Aorta (tissue), 5 donors: Measurements from ENCODE around the gene CS. TPM values are rescaled to one million over a fixed set of nuclear protein-coding genes. Genes with fewer than 3 reads are reported as not detected.
"Not testable (repeated sequence)": the region's sequence is repeated elsewhere in the genome, so short reads cannot be mapped to it uniquely, and the experiment has no call there.

ENCODE experiments used
- ATAC-seq: fragments of 200-7000 bp; cut with Tn5 transposase; one replicate; pipeline ENCODE4 v1.9.1; 2022; ENCODE audit warnings: moderate library complexity; ENCODE audit not compliant: low FRiP score
- DNase-seq, 2 donors: peaks; one replicate each; pipeline ENCODE4 v3.0.0-alpha.2; 2020
- H3K27ac ChIP-seq, 2 donors: one replicate each; pipeline ENCODE4 v1.5.1; 2013; ENCODE audit warnings: low read length in 2 of 2, mild to moderate bottlenecking in 2 of 2, moderate library complexity in 2 of 2, control low read depth in 1 of 2, inconsistent platforms in 1 of 2, low read depth in 1 of 2
- H3K27me3 ChIP-seq, 2 donors: one replicate each; pipeline ENCODE4 v1.6.1; 2013; ENCODE audit warnings: control low read depth in 1 of 2, low read length in 1 of 2, mild to moderate bottlenecking in 1 of 2, moderate library complexity in 1 of 2; ENCODE audit not compliant: insufficient read depth in 2 of 2, control insufficient read depth in 1 of 2
- H3K36me3 ChIP-seq, 2 donors: one replicate each; pipeline ENCODE4 v1.6.1; 2013; ENCODE audit warnings: control low read depth in 1 of 2, low read length in 1 of 2, mild to moderate bottlenecking in 1 of 2; ENCODE audit not compliant: insufficient read depth in 2 of 2, control insufficient read depth in 1 of 2
- H3K4me1 ChIP-seq, 2 donors: one replicate each; pipeline ENCODE4 v1.6.1; 2013; ENCODE audit warnings: low read length in 2 of 2, control low read depth in 1 of 2, mild to moderate bottlenecking in 1 of 2, moderate library complexity in 1 of 2; ENCODE audit not compliant: insufficient read depth in 2 of 2, control insufficient read depth in 1 of 2
- H3K4me3 ChIP-seq, 2 donors: one replicate each; pipeline ENCODE4 v1.5.1; 2013; ENCODE audit warnings: low read length in 2 of 2, control low read depth in 1 of 2, mild to moderate bottlenecking in 1 of 2
- H3K9me3 ChIP-seq: one replicate; pipeline ENCODE4 v1.6.1; 2013; ENCODE audit warnings: mild to moderate bottlenecking, low read length; ENCODE audit not compliant: control insufficient read depth
- WGBS, 2 donors: extraction: QIAGEN DNeasy Blood & Tissue Kit; methylation state at CpG; one replicate each; pipeline ENCODE4 v1.1.7; 2013; 5-methylcytosine and 5-hydroxymethylcytosine counted together
- intact Hi-C, 2 donors: fragments of 100-400 bp; cut with DNase I; formaldehyde crosslinking; loops; one replicate each; pipeline versions ENCODE4 v1.14.2 to v1.15.0; 2022
- polyA plus RNA-seq, 2 donors: library from polyadenylated mRNA; stranded (reverse); fragments of 200-250 nt; gene quantifications; one replicate each; pipeline ENCODE4 v1.2.3, GENCODE V29; 2013
- total RNA-seq, 2 donors: library from RNA; stranded (reverse); fragmentation: NEBNext Ultra II Directional; extraction: Animal tissue kit (Norgen Biotek cat#: 25700); gene quantifications; one replicate each; pipeline ENCODE4 v1.2.1, GENCODE V29; 2021
- donor health status: healthy with polysubstance abuse.
- donor health status: Bipolar disorder and iron deficiency.
- donor health status: DM: no; HTN: no; CAD: no.
- donor health status: DM: no; HTN: no; CAD: no.
- donor health status: DM: yes; HTN: yes; CAD: no.

CS gene
- total and polyA plus RNA-seq, 4 donors: 49.5 to 104 (median 79.5) TPM

DNA sequence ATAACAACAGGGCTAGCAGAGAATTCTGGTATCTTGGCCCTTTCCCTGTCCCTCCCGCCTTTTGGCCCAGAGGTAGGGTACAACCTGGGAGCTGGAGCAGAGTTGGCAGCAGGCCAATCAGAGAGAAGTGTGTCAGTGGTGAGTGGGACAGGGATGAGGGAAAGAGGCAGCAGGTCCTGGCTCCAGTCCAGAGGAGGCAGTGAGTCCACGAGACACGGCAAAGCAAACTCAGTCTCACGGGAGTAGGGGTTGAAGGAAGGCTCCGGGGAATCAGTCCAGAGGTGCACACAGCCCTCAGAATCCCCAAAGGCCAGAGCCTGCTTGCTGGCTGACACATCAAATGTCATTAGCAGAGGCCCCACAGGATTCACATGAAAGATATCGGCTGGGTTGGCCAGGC, 26.4 kb upstream of the CS start:
- ATAC-seq: no peak
- Histone ChIP-seq H3K27ac (no peak overlapping the region), H3K4me1 (no peaks in the 10 kb centered on the region), H3K36me3 (peaks cover 10 to 19% of the 10 kb centered on the region in 2 donors), H3K4me3 (no peak overlapping the region), H3K27me3 (no peaks in the 10 kb centered on the region), H3K9me3 (no peaks in the 10 kb centered on the region)
- intact Hi-C loops: no loop called here
- no peak for DNase-seq
- 72 to 73% methylated on average over 6 of the region's 6 CpGs for WGBS, 2 donors

- ATAC-seq (no peak), DNase-seq (no peak)
- no peaks in the 10 kb centered on the region for H3K9me3 ChIP-seq
- no peaks in the 10 kb centered on the region for H3K4me1 ChIP-seq
- intact Hi-C loops: no loop called here
- 92 to 95% methylated on average over 8 of the region's 8 CpGs for WGBS, 2 donors
- H3K4me3 ChIP-seq: no peak overlapping the region
- no peaks in the 10 kb centered on the region for H3K27me3 ChIP-seq
- peaks cover 10 to 19% of the 10 kb centered on the region in 2 donors for H3K36me3 ChIP-seq
- no peak overlapping the region for H3K27ac ChIP-seq
Measured at GRCh38 chr12:56326126-56326525, 26.0 kb upstream of the CS start.

DNA sequence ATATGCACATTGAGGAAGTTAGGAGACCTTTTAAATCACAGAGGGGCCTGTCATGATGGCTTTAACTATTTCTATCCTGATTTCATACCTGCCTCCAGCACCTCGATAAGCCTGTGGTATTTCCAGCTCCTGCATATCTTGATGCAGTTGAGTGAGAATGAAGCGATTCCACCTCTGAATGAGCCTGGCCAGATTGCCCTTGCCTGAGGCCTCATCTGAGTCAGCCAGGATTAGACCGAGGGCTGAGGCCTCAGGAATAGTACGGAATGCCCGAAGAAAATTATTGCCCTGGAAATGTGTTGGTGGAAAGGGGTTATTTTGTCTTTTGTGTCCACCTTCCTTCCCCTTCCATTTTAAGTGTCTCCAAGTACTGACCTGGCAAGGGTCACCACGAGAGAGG, 24.1 kb upstream of the CS start:
- H3K4me3 ChIP-seq: no peak overlapping the region
- H3K4me1 ChIP-seq: no peaks in the 10 kb centered on the region
- H3K27ac ChIP-seq: no peak overlapping the region
- H3K27me3 ChIP-seq: no peaks in the 10 kb centered on the region
- DNase-seq: no peak
- peaks cover 10 to 21% of the 10 kb centered on the region in 2 donors for H3K36me3 ChIP-seq
- WGBS, 2 donors: 90 to 94% methylated on average over 6 of the region's 6 CpGs
- intact Hi-C loops: no loop called here
- H3K9me3 ChIP-seq: no peaks in the 10 kb centered on the region
- ATAC-seq: no peak

- ATAC-seq, H3K4me3 ChIP-seq, H3K4me1 ChIP-seq, DNase-seq, intact Hi-C loops, H3K27me3 ChIP-seq, H3K9me3 ChIP-seq, H3K27ac ChIP-seq: not testable (repeated sequence)
- WGBS, 2 donors: 90 to 95% methylated on average over 8 of the region's 8 CpGs
- peaks cover 10 to 16% of the 10 kb centered on the region in 2 donors for H3K36me3 ChIP-seq
Measured at GRCh38 chr12:56321610-56322009, 21.5 kb upstream of the CS start.

- DNase-seq (no peak), ATAC-seq (no peak)
- no peaks in the 10 kb centered on the region for H3K9me3 ChIP-seq
- peaks cover 10 to 14% of the 10 kb centered on the region in 2 donors for H3K36me3 ChIP-seq
- H3K27ac ChIP-seq: no peak overlapping the region
- H3K4me1 ChIP-seq: no peaks in the 10 kb centered on the region
- H3K27me3 ChIP-seq: no peaks in the 10 kb centered on the region
- intact Hi-C loops: no loop called here
- WGBS, 2 donors: 76 to 82% methylated on average over 2 of the region's 2 CpGs
- H3K4me3 ChIP-seq: no peak overlapping the region
Measured at GRCh38 chr12:56321027-56321426, 20.9 kb upstream of the CS start.

DNA sequence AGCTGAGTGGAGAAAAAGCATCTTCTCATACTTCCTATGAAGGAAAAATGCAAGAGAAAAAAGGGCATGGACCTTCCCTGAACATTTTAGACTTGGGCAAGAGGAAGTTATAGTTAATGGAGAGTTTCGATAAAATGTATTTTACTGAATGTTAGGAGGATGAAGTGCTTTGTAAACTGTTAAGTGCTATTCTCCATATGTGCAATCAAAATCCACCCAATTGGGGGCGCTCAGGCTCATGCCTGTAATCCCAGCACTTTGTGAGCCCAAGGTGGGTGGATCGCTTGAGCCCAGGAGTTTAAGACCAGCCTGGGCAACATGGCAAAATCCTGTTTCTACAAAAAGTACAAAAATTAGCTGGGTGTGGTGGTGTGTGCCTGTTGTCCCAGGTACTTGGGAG, 17.5 kb upstream of the CS start:
- H3K27ac ChIP-seq: no peak overlapping the region
- 91 to 96% methylated on average over 3 of the region's 3 CpGs for WGBS, 2 donors
- DNase-seq (no peak), ATAC-seq (no peak)
- peaks cover 2 to 4% of the 10 kb centered on the region in 2 donors for H3K36me3 ChIP-seq
- H3K4me3 ChIP-seq: no peak overlapping the region
- H3K9me3 ChIP-seq: no peaks in the 10 kb centered on the region
- intact Hi-C loops: loop anchor here in 1 of 2 donors (10.0 kb wide), 1 partner anchor 147 kb away; the partner anchor contains the start of gene SPRYD4
- H3K4me1 ChIP-seq: no peaks in the 10 kb centered on the region
- H3K27me3 ChIP-seq: no peaks in the 10 kb centered on the region

GRCh38 chr12:56315622-56316473, 15.7 kb upstream of the CS start, which contains the start of gene CNPY2:
TSS of gene CNPY2 (minus strand) at chr12:56315988. CDS start at chr12:56315217, 771 bp downstream.
- peak; percentile 97 for ATAC-seq
- WGBS, 2 donors: 0 to 1% methylated on average over 62 of the region's 62 CpGs
- Histone ChIP-seq H3K27ac (peak within 1 kb of the TSS in 1 of 2 donors; percentile 30), H3K4me3 (peak within 1 kb of the TSS; percentile 53 to 63), H3K4me1 (no peaks in the 10 kb centered on the region), H3K27me3 (no peaks in the 10 kb centered on the region), H3K9me3 (no peaks in the 10 kb centered on the region), H3K36me3 (peaks cover 0 to 2% of the 10 kb centered on the region in 2 donors)
- intact Hi-C loops: loop anchor here in 1 of 2 donors (2.0 to 10.0 kb wide), 2 partner anchors 15 to 149 kb away; partner anchors contain the start of genes CS and SPRYD4
- peak; percentile 98 for DNase-seq

DNA sequence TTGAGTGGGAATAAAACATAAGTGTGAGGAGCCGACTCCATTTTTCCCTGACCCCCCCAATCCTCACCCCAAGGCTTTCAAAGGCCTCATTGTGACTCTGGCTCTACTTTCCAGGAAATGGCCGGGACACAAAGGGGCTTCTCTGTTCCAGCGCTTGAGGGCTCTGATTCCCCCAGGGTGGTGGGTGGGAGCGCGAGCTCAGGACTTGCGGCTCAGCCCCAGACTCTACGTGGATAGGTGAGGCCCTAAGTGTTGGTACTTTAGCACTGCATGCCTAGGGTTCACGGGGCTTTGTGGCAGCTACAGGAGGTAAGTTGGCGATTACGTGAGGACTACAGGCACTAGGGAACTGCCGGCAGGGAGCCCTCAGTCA, 15.1 kb upstream of the CS start:
- ATAC-seq (no peak), DNase-seq (no peak)
- intact Hi-C loops: loop anchor here in 1 of 2 donors (2.0 to 10.0 kb wide), 2 partner anchors 14 to 150 kb away; partner anchors contain the start of genes CS and SPRYD4
- Histone ChIP-seq H3K36me3 (peaks cover 0 to 2% of the 10 kb centered on the region in 2 donors), H3K9me3 (no peaks in the 10 kb centered on the region), H3K27ac (peak overlapping the region in 1 of 2 donors; percentile 30), H3K4me1 (no peaks in the 10 kb centered on the region), H3K27me3 (no peaks in the 10 kb centered on the region), H3K4me3 (peak overlapping the region; percentile 53 to 63)
- 1% methylated on average over 11 of the region's 11 CpGs for WGBS, 2 donors

DNA sequence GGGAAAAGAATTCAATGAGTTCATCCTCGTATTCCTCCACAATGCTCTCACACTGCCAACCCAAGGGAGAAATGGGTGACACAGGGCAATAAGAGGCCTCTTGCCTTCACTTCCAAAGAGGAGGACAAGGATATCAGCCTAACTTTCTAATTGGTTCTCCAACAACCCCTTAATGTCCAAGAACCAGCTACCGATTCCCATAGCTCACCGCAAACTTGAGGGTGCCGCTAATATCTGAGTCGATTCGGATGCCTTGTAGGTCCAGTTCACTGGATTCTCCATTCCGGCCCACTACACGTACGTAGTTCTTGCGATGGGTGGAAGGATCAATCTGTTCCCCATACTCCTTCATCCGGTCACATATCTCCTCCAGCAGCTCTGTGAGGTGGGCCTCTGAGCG, 10.9 kb upstream of the CS start:
- Histone ChIP-seq H3K4me1 (no peaks in the 10 kb centered on the region), H3K27ac (no peak overlapping the region), H3K9me3 (no peaks in the 10 kb centered on the region), H3K27me3 (no peaks in the 10 kb centered on the region), H3K4me3 (no peak overlapping the region), H3K36me3 (peaks cover 2 to 4% of the 10 kb centered on the region in 2 donors)
- no peak for DNase-seq
- ATAC-seq: no peak
- whole genome bisulfite sequencing, 2 donors: 91 to 92% methylated on average over 12 of the region's 12 CpGs
- intact Hi-C loops: loop anchor here in 1 of 2 donors (10.0 kb wide), 1 partner anchor 154 kb away; the partner anchor contains the start of gene SPRYD4
